ENCODE results near the gene RNGTT. TPM values are rescaled to one million over a fixed set of nuclear protein-coding genes. Genes with fewer than 3 reads are reported as not detected.

The RNGTT gene
- total and polyA plus RNA-seq, 2 experiments from 2014 or later: 7.4 to 15.6 TPM

DNA sequence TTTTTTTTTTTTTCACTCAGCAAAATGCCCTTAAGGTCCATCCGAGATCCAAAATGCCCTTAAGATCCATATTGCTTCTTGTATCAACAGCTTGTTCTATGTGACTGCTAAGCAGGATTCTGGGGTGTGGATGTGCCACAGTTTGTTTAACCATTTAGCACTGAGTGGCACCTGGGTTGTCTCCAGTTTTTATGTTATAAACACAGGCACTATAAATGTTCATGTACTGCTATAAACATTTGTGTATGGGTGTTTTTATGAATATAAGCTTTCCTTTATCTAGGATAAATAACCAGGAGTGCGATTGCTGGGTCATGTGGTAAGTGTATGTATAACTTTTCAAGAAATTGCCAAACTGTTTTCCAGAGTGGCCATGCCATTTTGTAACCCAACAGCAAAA lies 386.0 kb downstream of the RNGTT start:
- Histone ChIP-seq H3K9me2 (replicated peaks; ENCODE audit: insufficient read depth) (no peaks in the 10 kb centered on the region), H3K4me2 (no peak overlapping the region), H3K79me2 (no peaks in the 10 kb centered on the region), H4K20me1 (ENCODE audit: insufficient read depth, poor library complexity, severe bottlenecking) (no peaks in the 10 kb centered on the region), H3K27me3 (no peaks in the 10 kb centered on the region), H2AFZ (no peak overlapping the region), H3K27ac (no peak overlapping the region), H3K9me3 (ENCODE audit: low read depth) (no peaks in the 10 kb centered on the region), H3K4me1 (ENCODE audit: insufficient read depth) (no peaks in the 10 kb centered on the region), H3K4me3 (no peak overlapping the region), H3K36me3 (replicated peaks; ENCODE audit: insufficient read depth, low read depth) (no peaks in the 10 kb centered on the region)
- no peak for DNase-seq (ENCODE audit: low spot score)
- WGBS (ENCODE audit: low lambda C conversion rate, missing lambda C conversion rate): 75% methylated on average over 2 of the region's 2 CpGs
- no peak for TF ChIP-seq EZH2 (IDR thresholded peaks at IDR 0.05; ENCODE audit: borderline replicate concordance)

GRCh38 chr6:88575536-88575935 lies 387.9 kb downstream of the RNGTT start:
- Histone ChIP-seq H2AFZ (no peak overlapping the region), H3K9me2 (replicated peaks; ENCODE audit: insufficient read depth) (no peaks in the 10 kb centered on the region), H3K4me3 (no peak overlapping the region), H3K36me3 (replicated peaks; ENCODE audit: insufficient read depth, low read depth) (no peaks in the 10 kb centered on the region), H3K9me3 (ENCODE audit: low read depth) (no peaks in the 10 kb centered on the region), H3K4me2 (no peak overlapping the region), H3K4me1 (ENCODE audit: insufficient read depth) (no peaks in the 10 kb centered on the region), H3K79me2 (no peaks in the 10 kb centered on the region), H3K27ac (no peak overlapping the region), H3K27me3 (no peaks in the 10 kb centered on the region), H4K20me1 (ENCODE audit: insufficient read depth, poor library complexity, severe bottlenecking) (no peaks in the 10 kb centered on the region)
- TF ChIP-seq, protein P1, sequence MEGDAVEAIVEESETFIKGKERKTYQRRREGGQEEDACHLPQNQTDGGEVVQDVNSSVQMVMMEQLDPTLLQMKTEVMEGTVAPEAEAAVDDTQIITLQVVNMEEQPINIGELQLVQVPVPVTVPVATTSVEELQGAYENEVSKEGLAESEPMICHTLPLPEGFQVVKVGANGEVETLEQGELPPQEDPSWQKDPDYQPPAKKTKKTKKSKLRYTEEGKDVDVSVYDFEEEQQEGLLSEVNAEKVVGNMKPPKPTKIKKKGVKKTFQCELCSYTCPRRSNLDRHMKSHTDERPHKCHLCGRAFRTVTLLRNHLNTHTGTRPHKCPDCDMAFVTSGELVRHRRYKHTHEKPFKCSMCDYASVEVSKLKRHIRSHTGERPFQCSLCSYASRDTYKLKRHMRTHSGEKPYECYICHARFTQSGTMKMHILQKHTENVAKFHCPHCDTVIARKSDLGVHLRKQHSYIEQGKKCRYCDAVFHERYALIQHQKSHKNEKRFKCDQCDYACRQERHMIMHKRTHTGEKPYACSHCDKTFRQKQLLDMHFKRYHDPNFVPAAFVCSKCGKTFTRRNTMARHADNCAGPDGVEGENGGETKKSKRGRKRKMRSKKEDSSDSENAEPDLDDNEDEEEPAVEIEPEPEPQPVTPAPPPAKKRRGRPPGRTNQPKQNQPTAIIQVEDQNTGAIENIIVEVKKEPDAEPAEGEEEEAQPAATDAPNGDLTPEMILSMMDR (IDR thresholded peaks at IDR 0.05; ENCODE audit: poor library complexity): no peak
- TF ChIP-seq EZH2phosphoT487 (IDR thresholded peaks at IDR 0.05; ENCODE audit: low read depth, severe bottlenecking, unreplicated experiment): no peak
- TF ChIP-seq EZH2 (IDR thresholded peaks at IDR 0.05; ENCODE audit: borderline replicate concordance): no peak
- no peak for DNase-seq (ENCODE audit: low spot score)
- WGBS (ENCODE audit: low lambda C conversion rate, missing lambda C conversion rate): 73% methylated on average over 6 of the region's 6 CpGs

- H3K4me3 ChIP-seq: no peak overlapping the region
- H3K4me1 ChIP-seq (ENCODE audit: insufficient read depth): no peaks in the 10 kb centered on the region
- no peaks in the 10 kb centered on the region for H3K9me3 ChIP-seq (ENCODE audit: low read depth)
- no peaks in the 10 kb centered on the region for H3K27me3 ChIP-seq
- no peak for DNase-seq (ENCODE audit: low spot score)
- H4K20me1 ChIP-seq (ENCODE audit: insufficient read depth, poor library complexity, severe bottlenecking): no peaks in the 10 kb centered on the region
- no peaks in the 10 kb centered on the region for H3K79me2 ChIP-seq
- no peak overlapping the region for H3K27ac ChIP-seq
- no peaks in the 10 kb centered on the region for H3K36me3 ChIP-seq (replicated peaks; ENCODE audit: insufficient read depth, low read depth)
- H2AFZ ChIP-seq: no peak overlapping the region
- H3K9me2 ChIP-seq (replicated peaks; ENCODE audit: insufficient read depth): no peaks in the 10 kb centered on the region
- WGBS (ENCODE audit: low lambda C conversion rate, missing lambda C conversion rate): 70% methylated on average over 5 of the region's 5 CpGs
- H3K4me2 ChIP-seq: no peak overlapping the region
- TF ChIP-seq EZH2phosphoT487 (IDR thresholded peaks at IDR 0.05; ENCODE audit: low read depth, severe bottlenecking, unreplicated experiment) (no peak), EZH2 (IDR thresholded peaks at IDR 0.05; ENCODE audit: borderline replicate concordance) (no peak)
- TF ChIP-seq, protein P1 (IDR thresholded peaks at IDR 0.05; ENCODE audit: poor library complexity): no peak
Observed at GRCh38 chr6:88574651-88575050, 388.8 kb downstream of the RNGTT start.

GRCh38 chr6:88574031-88574430 lies 389.4 kb downstream of the RNGTT start:
- H2AFZ ChIP-seq: no peak overlapping the region
- no peaks in the 10 kb centered on the region for H4K20me1 ChIP-seq (ENCODE audit: insufficient read depth, poor library complexity, severe bottlenecking)
- DNase-seq (ENCODE audit: low spot score): no peak
- no peak overlapping the region for H3K4me3 ChIP-seq
- TF ChIP-seq EZH2phosphoT487 (IDR thresholded peaks at IDR 0.05; ENCODE audit: low read depth, severe bottlenecking, unreplicated experiment) (no peak), EZH2 (IDR thresholded peaks at IDR 0.05; ENCODE audit: borderline replicate concordance) (no peak)
- TF ChIP-seq, protein P1 (IDR thresholded peaks at IDR 0.05; ENCODE audit: poor library complexity): no peak
- no peaks in the 10 kb centered on the region for H3K36me3 ChIP-seq (replicated peaks; ENCODE audit: insufficient read depth, low read depth)
- no peaks in the 10 kb centered on the region for H3K27me3 ChIP-seq
- 71% methylated on average over 9 of the region's 9 CpGs for WGBS (ENCODE audit: low lambda C conversion rate, missing lambda C conversion rate)
- no peaks in the 10 kb centered on the region for H3K4me1 ChIP-seq (ENCODE audit: insufficient read depth)
- no peaks in the 10 kb centered on the region for H3K9me2 ChIP-seq (replicated peaks; ENCODE audit: insufficient read depth)
- no peak overlapping the region for H3K27ac ChIP-seq
- H3K9me3 ChIP-seq (ENCODE audit: low read depth): no peaks in the 10 kb centered on the region
- H3K79me2 ChIP-seq: no peaks in the 10 kb centered on the region
- H3K4me2 ChIP-seq: no peak overlapping the region

Measured in hepatocyte (in vitro differentiated cells).